Measurements from ENCODE around the gene LSM6.

DNA sequence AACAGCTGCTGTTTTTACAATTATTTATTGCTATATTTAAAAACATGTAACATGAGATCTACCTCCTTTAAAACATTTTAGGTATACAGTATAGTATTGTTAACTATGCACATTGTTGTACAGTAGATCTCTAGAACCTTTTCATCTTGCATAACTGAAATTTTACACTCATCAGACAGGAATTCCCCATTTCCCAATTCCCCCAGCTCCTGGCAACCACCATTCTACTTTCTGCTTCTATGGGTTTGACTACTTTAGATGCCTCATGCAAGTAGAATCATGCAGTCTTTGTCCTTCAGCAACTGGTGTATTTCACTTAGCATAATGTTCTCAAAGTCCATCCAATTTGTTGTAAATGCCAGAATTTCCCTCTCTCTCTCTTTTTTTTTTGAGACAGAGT, 9.7 kb upstream of the LSM6 start:
- TF ChIP-seq, protein P1, sequence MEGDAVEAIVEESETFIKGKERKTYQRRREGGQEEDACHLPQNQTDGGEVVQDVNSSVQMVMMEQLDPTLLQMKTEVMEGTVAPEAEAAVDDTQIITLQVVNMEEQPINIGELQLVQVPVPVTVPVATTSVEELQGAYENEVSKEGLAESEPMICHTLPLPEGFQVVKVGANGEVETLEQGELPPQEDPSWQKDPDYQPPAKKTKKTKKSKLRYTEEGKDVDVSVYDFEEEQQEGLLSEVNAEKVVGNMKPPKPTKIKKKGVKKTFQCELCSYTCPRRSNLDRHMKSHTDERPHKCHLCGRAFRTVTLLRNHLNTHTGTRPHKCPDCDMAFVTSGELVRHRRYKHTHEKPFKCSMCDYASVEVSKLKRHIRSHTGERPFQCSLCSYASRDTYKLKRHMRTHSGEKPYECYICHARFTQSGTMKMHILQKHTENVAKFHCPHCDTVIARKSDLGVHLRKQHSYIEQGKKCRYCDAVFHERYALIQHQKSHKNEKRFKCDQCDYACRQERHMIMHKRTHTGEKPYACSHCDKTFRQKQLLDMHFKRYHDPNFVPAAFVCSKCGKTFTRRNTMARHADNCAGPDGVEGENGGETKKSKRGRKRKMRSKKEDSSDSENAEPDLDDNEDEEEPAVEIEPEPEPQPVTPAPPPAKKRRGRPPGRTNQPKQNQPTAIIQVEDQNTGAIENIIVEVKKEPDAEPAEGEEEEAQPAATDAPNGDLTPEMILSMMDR (conservative IDR thresholded peaks at IDR 0.05) = no peak
- no peak for TF ChIP-seq ZFX (IDR thresholded peaks at IDR 0.05)

Measured in C4-2B (cell line).